K562 (cell line): ENCODE measurements around the gene TMEM89. TPM values are rescaled to one million over a fixed set of nuclear protein-coding genes. Genes with fewer than 3 reads are reported as not detected.

Experiments used
- ATAC-seq: fragments of 200-7000 bp; cut with Tn5 transposase; 3 replicates; pipeline ENCODE4 v1.9.1; 2020; ENCODE audit warnings: moderate library complexity
- BruUV-seq: library from RNA; stranded (reverse); fragments of 400-500 nt; replicated peaks from 2 replicates; lab custom pipeline; 2021; lab: Mats Ljungman, UMichigan
- CTCF ChIA-PET: fragments of 300-600 bp; formaldehyde crosslinking; extraction: SDS; loops from one replicate; lab custom pipeline; 2021; ENCODE audit warnings: low intra/inter-chr PET ratio; lab: Yijun Ruan, JAX
- POLR2A ChIA-PET: fragments of 300-600, 350-650 bp; sonication (Branson Sonifier 250); formaldehyde crosslinking; extraction: SDS; loops from one replicate; lab custom pipeline; 2021; ENCODE audit warnings: antibody characterized with exemption, inconsistent platforms; lab: Yijun Ruan, JAX
- DNase-seq, 4 experiments: peaks; one replicate each; pipeline versions ENCODE4 v3.0.0 to v3.0.0-alpha.2; 2011 to 2018; ENCODE audit warnings: low spot score in 3 of 4, mixed read lengths in 3 of 4; ENCODE audit errors: extremely low read depth in 1 of 4
- FAIRE-seq: peaks from 2 replicates; lab custom pipeline; 2011; peaks lifted over from hg19 to GRCh38; lab: Jason Lieb, UNC
- H2AFZ ChIP-seq: 2 replicates; pipeline ENCODE4 v1.6.0; 2011; ENCODE audit warnings: low read depth, low read length, control low read depth, inconsistent platforms
- H3K27ac ChIP-seq: fragments of 200-600 bp; 3 replicates; pipeline ENCODE4 v1.8.0; 2011; ENCODE audit warnings: low read depth, mild to moderate bottlenecking, control low read depth, inconsistent platforms, low read length, moderate library complexity, mixed read lengths; ENCODE audit errors: extremely low read depth
- H3K27me3 ChIP-seq, 2 experiments: fragments of 300-600 bp in 1 of 2; 2 replicates in 1 of 2; 3 replicates in 1 of 2; pipeline versions ENCODE4 v1.6.0 to v1.8.0; 2011; ENCODE audit warnings: inconsistent platforms in 2 of 2, low read length in 2 of 2, mild to moderate bottlenecking in 1 of 2, mixed read lengths in 1 of 2, moderate library complexity in 1 of 2; ENCODE audit not compliant: control insufficient read depth in 2 of 2, insufficient read depth in 2 of 2
- H3K36me3 ChIP-seq: fragments of 300-600 bp; 3 replicates; pipeline ENCODE4 v1.8.0; 2011; ENCODE audit warnings: mild to moderate bottlenecking, low read length, inconsistent platforms; ENCODE audit not compliant: control insufficient read depth, insufficient read depth
- H3K4me1 ChIP-seq, 2 experiments: fragments of 200-600 bp in 1 of 2; replicated peaks in 1 of 2; 2 replicates in 1 of 2; 3 replicates in 1 of 2; pipeline versions ENCODE4 v1.5.1 to v1.8.0; 2011; ENCODE audit warnings: inconsistent platforms in 2 of 2, low read length in 2 of 2, mild to moderate bottlenecking in 1 of 2, mixed read lengths in 1 of 2, moderate library complexity in 1 of 2; ENCODE audit not compliant: control insufficient read depth in 2 of 2, insufficient read depth in 2 of 2
- H3K4me2 ChIP-seq: 2 replicates; pipeline ENCODE4 v1.6.1; 2011; ENCODE audit warnings: low read length, control low read depth, inconsistent platforms, mixed read lengths; ENCODE audit not compliant: insufficient read depth
- H3K4me3 ChIP-seq: fragments of 200-600 bp; sonication (generic), shearing (Covaris generic); 2 replicates; pipeline ENCODE4 v1.5.1; 2016; ENCODE audit warnings: control low read depth, inconsistent platforms
- H3K79me2 ChIP-seq: fragments of 200-600 bp; 3 replicates; pipeline ENCODE4 v1.8.0; 2011; ENCODE audit warnings: low read length, inconsistent platforms; ENCODE audit not compliant: control insufficient read depth, insufficient read depth
- H3K9ac ChIP-seq, 2 experiments: 2 replicates each; pipeline versions ENCODE4 v1.6.0 to v1.6.1; 2011; ENCODE audit warnings: low read depth in 2 of 2, low read length in 2 of 2, control low read depth in 1 of 2, inconsistent platforms in 1 of 2, mild to moderate bottlenecking in 1 of 2, mixed read lengths in 1 of 2; ENCODE audit not compliant: insufficient read depth in 1 of 2
- H3K9me1 ChIP-seq: one replicate; pipeline ENCODE4 v1.6.0; 2011; ENCODE audit warnings: inconsistent platforms, mild to moderate bottlenecking, low read length, moderate library complexity; ENCODE audit not compliant: control insufficient read depth, insufficient read depth
- H3K9me3 ChIP-seq: replicated peaks from 2 replicates; pipeline ENCODE4 v1.5.1; 2011; ENCODE audit warnings: low read depth, low read length, inconsistent platforms; ENCODE audit not compliant: control insufficient read depth, insufficient read depth
- H4K20me1 ChIP-seq: replicated peaks from 2 replicates; pipeline ENCODE4 v1.6.1; 2011; ENCODE audit warnings: low read length, inconsistent platforms, mixed read lengths; ENCODE audit not compliant: control insufficient read depth, insufficient read depth
- KLF13 ChIP-seq: fragments of 450-650 bp; IDR thresholded peaks from 2 replicates; pipeline ENCODE4 v1.6.1; 2016; ENCODE audit warnings: missing genetic modification characterization, low read depth, mild to moderate bottlenecking, missing compliant biosample characterization, moderate library complexity, borderline replicate concordance
- MCM7 ChIP-seq, 2 experiments: fragments of 450-650 bp; IDR thresholded peaks; 2 replicates each; pipeline ENCODE4 v1.6.1; 2016 to 2018
- MYNN ChIP-seq, 2 experiments: sonication (generic); formaldehyde crosslinking in 1 of 2; IDR thresholded peaks; 2 replicates each; pipeline versions ENCODE4 v1.5.0 to v1.6.1; 2016 to 2020; ENCODE audit warnings: antibody characterized with exemption in 1 of 2, missing genetic modification reagents in 1 of 2
- POLR2G ChIP-seq: fragments of 200-400 bp; formaldehyde crosslinking; IDR thresholded peaks from 2 replicates; pipeline ENCODE4 v1.6.1; 2017; ENCODE audit warnings: low read depth, mild to moderate bottlenecking, antibody characterized with exemption, low read length, moderate library complexity
- RBFOX2 ChIP-seq: fragments of 200-400 bp; formaldehyde crosslinking; IDR thresholded peaks from 2 replicates; pipeline ENCODE4 v1.6.1; 2017; ENCODE audit warnings: low read depth, mild to moderate bottlenecking, low read length, moderate library complexity
- RBM39 ChIP-seq: fragments of 200-400 bp; formaldehyde crosslinking; optimal IDR thresholded peaks from 2 replicates; pipeline ENCODE3; 2018; ENCODE audit warnings: low read depth, low read length
- SRSF3 ChIP-seq: fragments of 200-400 bp; formaldehyde crosslinking; IDR thresholded peaks from 2 replicates; pipeline ENCODE4 v1.6.1; 2016; ENCODE audit warnings: mild to moderate bottlenecking, low read length, moderate library complexity; ENCODE audit not compliant: insufficient read depth
- ZSCAN32 ChIP-seq: fragments of 450-650 bp; formaldehyde crosslinking; IDR thresholded peaks from 2 replicates; pipeline ENCODE4 v1.4.0; 2020; ENCODE audit warnings: mild to moderate bottlenecking, moderate library complexity
- WGBS: fragments of 100-300 bp; shearing (Covaris generic); methylation state at CpG from one replicate; pipeline ENCODE4 v1.1.6; 2016; ENCODE audit warnings: low coverage, mixed read lengths; ENCODE audit not compliant: insufficient coverage; ENCODE audit errors: missing lambda C conversion rate; 5-methylcytosine and 5-hydroxymethylcytosine counted together
- in situ Hi-C: fragments of 300-500 bp; cut with MboI; formaldehyde crosslinking; loops from 4 replicates; pipeline ENCODE4 v1.15.0; 2018; ENCODE audit warnings: inconsistent platforms, mixed read lengths
- intact Hi-C: fragments of 100-400 bp; cut with micrococcal nuclease; formaldehyde crosslinking; loops from 2 replicates; pipeline ENCODE4 v1.14.2; 2022
- polyA plus RNA-seq, 8 experiments: library from polyadenylated mRNA; depleted of rRNA in 4 of 8; stranded (reverse) in 5 of 8; unstranded in 3 of 8; fragments of >200 nt; fragmentation: Nextera tagmentation in 2 of 8; fragmentation: Illumina TruSeq in 1 of 8; extraction: Ambion mirVana in 2 of 8; extraction: Trizol in 1 of 8; gene quantifications; 2 replicates each; pipeline versions ENCODE4 v1.2.1 to v1.2.3, GENCODE V29; 2011 to 2014; ENCODE audit warnings: inconsistent platforms in 1 of 8, missing spikeins in 1 of 8
- total RNA-seq, 7 experiments: library from RNA; depleted of rRNA in 6 of 7; stranded (reverse); fragments of >200 nt in 6 of 7; fragmentation: Illumina TruSeq in 2 of 7; extraction: Trizol in 2 of 7; gene quantifications; 2 replicates each; pipeline versions ENCODE4 v1.2.1 to v1.2.3, GENCODE V29; 2011 to 2021; ENCODE audit warnings: low replicate concordance in 1 of 7
- TF ChIP-seq, protein P1 (sequence below): sonication (generic); formaldehyde crosslinking; IDR thresholded peaks from 2 replicates; pipeline ENCODE4 v1.8.0; 2022; ENCODE audit warnings: mild to moderate bottlenecking, missing genetic modification reagents
- TF ChIP-seq, protein P2 (sequence below): fragments of 250-450 bp; sonication (Bioruptor Pico); IDR thresholded peaks from 2 replicates; pipeline ENCODE4 v1.8.0; 2021; ENCODE audit warnings: borderline replicate concordance, mild to moderate bottlenecking, moderate library complexity; ENCODE audit not compliant: poor library complexity, severe bottlenecking

The TMEM89 gene
- total and polyA plus RNA-seq, 9 of the 15 experiments (the other 6 are each of a cell fraction or from before 2014, with no cell fraction given): not detected

DNA sequence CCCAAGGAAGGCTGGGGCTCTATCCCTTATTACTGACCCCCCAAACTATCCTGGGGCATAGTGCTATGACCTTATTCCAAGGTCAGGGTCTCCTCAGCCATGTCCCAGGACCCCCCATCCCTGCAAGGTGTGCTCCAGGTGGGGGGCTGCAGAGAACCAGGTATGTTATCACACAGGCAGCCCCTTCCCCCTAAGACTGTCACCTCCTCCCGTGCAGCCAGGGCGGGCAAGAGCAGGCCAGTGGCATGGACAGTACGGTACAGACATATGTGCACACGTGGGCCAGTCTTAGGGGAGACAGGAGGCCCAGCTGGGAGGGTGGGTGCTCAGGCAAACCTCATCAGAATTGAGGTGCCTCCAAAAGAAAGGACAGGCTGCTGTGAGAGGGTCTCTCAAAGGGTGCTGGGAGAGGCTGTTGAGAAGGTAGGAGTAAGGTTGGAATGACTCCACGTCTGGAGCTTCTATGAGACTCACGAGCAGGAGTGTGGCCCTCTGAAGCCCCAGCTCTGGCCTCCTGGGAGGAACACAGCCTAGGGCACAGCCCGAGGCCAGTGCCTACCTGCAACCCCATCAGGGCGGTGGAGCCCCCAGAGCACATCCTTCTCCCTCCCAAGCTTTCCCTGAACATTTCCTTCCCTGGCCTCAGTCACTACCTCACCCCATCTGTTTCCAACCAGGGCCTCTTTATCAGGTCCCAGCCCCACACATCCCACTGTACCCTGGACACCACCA lies 24.7 kb downstream of the TMEM89 start:
- no peaks in the 10 kb centered on the region for H3K9me3 ChIP-seq
- H3K27me3 ChIP-seq: peaks cover 0 to 2% of the 10 kb centered on the region in 2 experiments; a peak in 2 of 5 replicates
- no peak overlapping the region for H2AFZ ChIP-seq
- no peak overlapping the region for H3K4me2 ChIP-seq
- no peaks in the 10 kb centered on the region for H3K9me1 ChIP-seq
- FAIRE-seq (no peak), ATAC-seq (peak; percentile 16), DNase-seq (no peak)
- intact Hi-C loops: no loop called here
- H4K20me1 ChIP-seq: no peaks in the 10 kb centered on the region
- TF ChIP-seq POLR2G: peak; percentile 63; the same call in 1 of the 2 replicates
- no peak for TF ChIP-seq RBM39
- TF ChIP-seq, protein P1, sequence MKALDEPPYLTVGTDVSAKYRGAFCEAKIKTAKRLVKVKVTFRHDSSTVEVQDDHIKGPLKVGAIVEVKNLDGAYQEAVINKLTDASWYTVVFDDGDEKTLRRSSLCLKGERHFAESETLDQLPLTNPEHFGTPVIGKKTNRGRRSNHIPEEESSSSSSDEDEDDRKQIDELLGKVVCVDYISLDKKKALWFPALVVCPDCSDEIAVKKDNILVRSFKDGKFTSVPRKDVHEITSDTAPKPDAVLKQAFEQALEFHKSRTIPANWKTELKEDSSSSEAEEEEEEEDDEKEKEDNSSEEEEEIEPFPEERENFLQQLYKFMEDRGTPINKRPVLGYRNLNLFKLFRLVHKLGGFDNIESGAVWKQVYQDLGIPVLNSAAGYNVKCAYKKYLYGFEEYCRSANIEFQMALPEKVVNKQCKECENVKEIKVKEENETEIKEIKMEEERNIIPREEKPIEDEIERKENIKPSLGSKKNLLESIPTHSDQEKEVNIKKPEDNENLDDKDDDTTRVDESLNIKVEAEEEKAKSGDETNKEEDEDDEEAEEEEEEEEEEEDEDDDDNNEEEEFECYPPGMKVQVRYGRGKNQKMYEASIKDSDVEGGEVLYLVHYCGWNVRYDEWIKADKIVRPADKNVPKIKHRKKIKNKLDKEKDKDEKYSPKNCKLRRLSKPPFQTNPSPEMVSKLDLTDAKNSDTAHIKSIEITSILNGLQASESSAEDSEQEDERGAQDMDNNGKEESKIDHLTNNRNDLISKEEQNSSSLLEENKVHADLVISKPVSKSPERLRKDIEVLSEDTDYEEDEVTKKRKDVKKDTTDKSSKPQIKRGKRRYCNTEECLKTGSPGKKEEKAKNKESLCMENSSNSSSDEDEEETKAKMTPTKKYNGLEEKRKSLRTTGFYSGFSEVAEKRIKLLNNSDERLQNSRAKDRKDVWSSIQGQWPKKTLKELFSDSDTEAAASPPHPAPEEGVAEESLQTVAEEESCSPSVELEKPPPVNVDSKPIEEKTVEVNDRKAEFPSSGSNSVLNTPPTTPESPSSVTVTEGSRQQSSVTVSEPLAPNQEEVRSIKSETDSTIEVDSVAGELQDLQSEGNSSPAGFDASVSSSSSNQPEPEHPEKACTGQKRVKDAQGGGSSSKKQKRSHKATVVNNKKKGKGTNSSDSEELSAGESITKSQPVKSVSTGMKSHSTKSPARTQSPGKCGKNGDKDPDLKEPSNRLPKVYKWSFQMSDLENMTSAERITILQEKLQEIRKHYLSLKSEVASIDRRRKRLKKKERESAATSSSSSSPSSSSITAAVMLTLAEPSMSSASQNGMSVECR (CRISPR knock-in tag): no peak
- no peak for TF ChIP-seq ZSCAN32 (CRISPR knock-in tag)
- TF ChIP-seq, protein P2, sequence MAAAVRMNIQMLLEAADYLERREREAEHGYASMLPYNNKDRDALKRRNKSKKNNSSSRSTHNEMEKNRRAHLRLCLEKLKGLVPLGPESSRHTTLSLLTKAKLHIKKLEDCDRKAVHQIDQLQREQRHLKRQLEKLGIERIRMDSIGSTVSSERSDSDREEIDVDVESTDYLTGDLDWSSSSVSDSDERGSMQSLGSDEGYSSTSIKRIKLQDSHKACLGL (CRISPR knock-in tag): no peak
- no peak for TF ChIP-seq KLF13
- no peak for TF ChIP-seq MCM7 (IDR thresholded peaks at IDR 0.05)
- TF ChIP-seq MYNN (IDR thresholded peaks at IDR 0.05): peak; percentile 7; the same call in 1 of the 2 replicates
- TF ChIP-seq MYNN (CRISPR knock-in tag; IDR thresholded peaks at IDR 0.05): no peak
- TF ChIP-seq SRSF3: no peak
- peak; percentile 29; the same call in 1 of the 2 replicates for TF ChIP-seq RBFOX2
- peaks cover 12 to 40% of the 10 kb centered on the region in 2 experiments; a peak in 4 of 5 replicates for H3K4me1 ChIP-seq
- H3K9ac ChIP-seq: peak overlapping the region in 1 of 2 experiments; percentile 55; a peak in 2 of 4 replicates
- H3K27ac ChIP-seq: no peak overlapping the region
- peaks cover 46% of the 10 kb centered on the region; the same call in 2 of the 3 replicates for H3K36me3 ChIP-seq
- CTCF ChIA-PET: no interaction called here
- POLR2A ChIA-PET: interaction anchor here (0.6 to 1.4 kb wide), 7 partner anchors 8 to 113 kb away, joined by 3 to 5 read pairs (median 3); no protein-coding TSS in a partner anchor
- no TSS peak for BruUV-seq
- in situ Hi-C loops: no loop called here
- no peaks in the 10 kb centered on the region for H3K79me2 ChIP-seq
- WGBS: 51% methylated on average over 6 of the region's 8 CpGs
- no peak overlapping the region for H3K4me3 ChIP-seq
